ENCODE data around the gene AIG1.

GRCh38 chr6:143167224-143167623 is 106.5 kb downstream of the AIG1 start:
- TF ChIP-seq CTCF (IDR thresholded peaks at IDR 0.05) (no peak), POLR2A (IDR thresholded peaks at IDR 0.05) (no peak)

Measured in body of pancreas (tissue), 4 donors.